Measurements from ENCODE around the gene WNK3.

- TF ChIP-seq CTCF (IDR thresholded peaks at IDR 0.05) (no peak), POLR2A (IDR thresholded peaks at IDR 0.05) (no peak)
These were observed 164.6 kb downstream of the WNK3 start for GRCh38 chrX:54193085-54193821.

All from body of pancreas (tissue), 4 donors.